ENCODE results near the gene HOXB2.
"Not testable (repeated sequence)": the region's sequence is repeated elsewhere in the genome, so short reads cannot be mapped to it uniquely, and the experiment has no call there.

The HOXB2 gene

GRCh38 chr17:48514477-48514876, 30.4 kb downstream of the HOXB2 start:
- DNase-seq (ENCODE audit: low read depth in 2 of 2), result no peak

- DNase-seq (ENCODE audit: low read depth in 2 of 2), result no peak
Measured at GRCh38 chr17:48513666-48514455, 31.0 kb downstream of the HOXB2 start.

GRCh38 chr17:48513097-48513496, 31.8 kb downstream of the HOXB2 start:
- no peak for DNase-seq (ENCODE audit: low read depth in 2 of 2)

- DNase-seq (ENCODE audit: low read depth in 2 of 2), result no peak
Measured at GRCh38 chr17:48510761-48511604, 33.9 kb downstream of the HOXB2 start.

GRCh38 chr17:48510381-48510760, 34.5 kb downstream of the HOXB2 start:
- no peak for DNase-seq (ENCODE audit: low read depth in 2 of 2)

GRCh38 chr17:48509708-48510107, 35.2 kb downstream of the HOXB2 start:
- not testable (repeated sequence) for DNase-seq (ENCODE audit: low read depth in 2 of 2)

GRCh38 chr17:48506246-48506645, 38.7 kb downstream of the HOXB2 start:
- DNase-seq (ENCODE audit: low read depth in 2 of 2), result no peak

- DNase-seq (ENCODE audit: low read depth in 2 of 2), result no peak
Measured at GRCh38 chr17:48505788-48506187, 39.1 kb downstream of the HOXB2 start.

- DNase-seq (ENCODE audit: low read depth in 2 of 2), result no peak
Measured at GRCh38 chr17:48504953-48505352, 40.0 kb downstream of the HOXB2 start.

- DNase-seq (ENCODE audit: low read depth in 2 of 2), result no peak
Measured at GRCh38 chr17:48503747-48504146, 41.2 kb downstream of the HOXB2 start.

GRCh38 chr17:48502901-48503300, 42.0 kb downstream of the HOXB2 start:
- no peak for DNase-seq (ENCODE audit: low read depth in 2 of 2)

GRCh38 chr17:48502312-48502711, 42.6 kb downstream of the HOXB2 start:
- DNase-seq (ENCODE audit: low read depth in 2 of 2), result no peak

- no peak for DNase-seq (ENCODE audit: low read depth in 2 of 2)
Measured at GRCh38 chr17:48500435-48501426, 44.2 kb downstream of the HOXB2 start.

GRCh38 chr17:48499735-48500434, 45.0 kb downstream of the HOXB2 start:
- DNase-seq (ENCODE audit: low read depth in 2 of 2), result no peak

GRCh38 chr17:48499248-48499647, 45.7 kb downstream of the HOXB2 start:
- DNase-seq (ENCODE audit: low read depth in 2 of 2), result no peak

- no peak for DNase-seq (ENCODE audit: low read depth in 2 of 2)
Measured at GRCh38 chr17:48498164-48498850, 46.6 kb downstream of the HOXB2 start.

GRCh38 chr17:48497103-48497502, 47.8 kb downstream of the HOXB2 start:
- no peak for DNase-seq (ENCODE audit: low read depth in 2 of 2)

GRCh38 chr17:48494335-48494734, 50.6 kb downstream of the HOXB2 start:
- no peak for DNase-seq (ENCODE audit: low read depth in 2 of 2)
